Measurements from ENCODE around the gene DSCAML1.

DSCAML1 gene

DNA sequence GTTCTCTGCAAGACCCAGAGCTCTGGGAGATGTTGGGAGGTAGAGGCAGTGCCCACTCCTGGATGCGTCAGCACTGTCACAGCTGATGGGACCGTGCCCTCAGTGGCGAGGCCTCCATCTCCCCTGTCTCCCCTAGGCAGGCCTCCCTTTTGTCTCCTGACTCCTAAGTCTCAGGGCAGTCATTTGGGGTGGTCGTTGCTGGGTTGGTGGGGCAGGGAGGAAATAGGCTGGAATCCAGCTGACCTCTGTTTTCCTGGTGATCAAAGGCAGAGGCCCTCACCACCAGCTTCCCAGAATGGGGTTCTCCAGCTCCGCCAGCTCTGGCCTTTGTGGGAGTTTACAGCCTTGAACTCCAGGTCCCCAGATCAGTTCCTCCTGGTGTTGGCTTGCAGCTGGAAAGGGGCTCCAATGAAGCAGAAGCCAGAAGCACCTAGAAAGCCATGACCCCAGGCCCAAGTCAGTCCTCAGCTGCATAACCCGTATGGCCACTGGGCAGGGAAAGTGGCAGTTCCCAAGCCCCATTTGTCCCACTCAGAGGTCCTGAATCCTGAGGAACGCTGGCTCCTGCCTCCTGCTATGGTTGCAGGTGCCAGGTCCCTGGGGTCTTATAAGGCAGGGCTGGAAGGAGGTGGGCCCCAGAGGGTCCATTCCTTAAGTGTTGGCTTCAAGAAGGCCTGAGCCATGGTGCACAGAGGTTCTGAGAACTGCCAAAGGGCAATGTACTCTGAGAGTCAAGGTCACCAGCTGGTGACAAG, 34.8 kb upstream of the DSCAML1 start:
- DNase-seq, result peak; percentile 18

- DNase-seq, result peak; percentile 33
These were observed 33.8 kb upstream of the DSCAML1 start for GRCh38 chr11:117830674-117831351.

DNA sequence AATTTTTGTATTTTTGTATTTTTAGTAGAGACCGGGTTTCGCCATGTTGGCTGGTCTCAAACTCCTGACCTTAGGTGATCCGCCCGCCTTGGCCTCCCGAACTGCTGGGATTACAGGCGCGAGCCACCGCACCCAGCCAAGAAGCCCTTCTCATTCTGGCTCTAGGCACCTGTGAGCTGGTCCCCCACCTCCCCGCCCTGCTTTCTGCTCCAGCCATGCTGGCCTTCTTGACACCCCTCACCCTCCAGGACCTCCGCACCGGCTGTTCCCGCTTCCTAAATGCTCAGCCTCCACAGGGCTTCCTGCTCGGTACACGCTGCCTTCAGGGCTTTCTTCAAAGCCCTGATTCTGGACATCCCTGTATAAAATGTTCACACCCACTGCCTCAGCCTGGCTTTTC, 33.1 kb upstream of the DSCAML1 start:
- peak; percentile 20 for DNase-seq

DNA sequence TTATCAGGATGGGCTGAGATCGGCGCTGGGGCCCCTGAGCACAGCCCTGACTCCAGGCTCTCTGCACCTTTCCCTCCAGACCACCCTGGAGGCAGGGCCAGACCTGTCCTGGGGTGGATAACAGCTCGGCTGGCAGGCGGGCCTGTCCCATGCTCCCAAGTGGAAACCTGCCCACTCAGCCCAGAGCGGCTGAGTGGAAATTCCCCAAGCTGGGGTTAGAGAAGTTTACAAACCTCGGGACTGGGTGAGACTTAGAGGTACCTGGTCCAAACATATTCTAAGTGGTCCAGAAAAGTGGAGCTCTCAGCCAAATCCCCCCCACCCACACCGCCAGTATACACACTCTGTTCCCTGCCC, 32.3 kb upstream of the DSCAML1 start:
- peak; percentile 27 for DNase-seq

- DNase-seq, result peak; percentile 93
These were observed 31.8 kb upstream of the DSCAML1 start for GRCh38 chr11:117828611-117829368.

DNA sequence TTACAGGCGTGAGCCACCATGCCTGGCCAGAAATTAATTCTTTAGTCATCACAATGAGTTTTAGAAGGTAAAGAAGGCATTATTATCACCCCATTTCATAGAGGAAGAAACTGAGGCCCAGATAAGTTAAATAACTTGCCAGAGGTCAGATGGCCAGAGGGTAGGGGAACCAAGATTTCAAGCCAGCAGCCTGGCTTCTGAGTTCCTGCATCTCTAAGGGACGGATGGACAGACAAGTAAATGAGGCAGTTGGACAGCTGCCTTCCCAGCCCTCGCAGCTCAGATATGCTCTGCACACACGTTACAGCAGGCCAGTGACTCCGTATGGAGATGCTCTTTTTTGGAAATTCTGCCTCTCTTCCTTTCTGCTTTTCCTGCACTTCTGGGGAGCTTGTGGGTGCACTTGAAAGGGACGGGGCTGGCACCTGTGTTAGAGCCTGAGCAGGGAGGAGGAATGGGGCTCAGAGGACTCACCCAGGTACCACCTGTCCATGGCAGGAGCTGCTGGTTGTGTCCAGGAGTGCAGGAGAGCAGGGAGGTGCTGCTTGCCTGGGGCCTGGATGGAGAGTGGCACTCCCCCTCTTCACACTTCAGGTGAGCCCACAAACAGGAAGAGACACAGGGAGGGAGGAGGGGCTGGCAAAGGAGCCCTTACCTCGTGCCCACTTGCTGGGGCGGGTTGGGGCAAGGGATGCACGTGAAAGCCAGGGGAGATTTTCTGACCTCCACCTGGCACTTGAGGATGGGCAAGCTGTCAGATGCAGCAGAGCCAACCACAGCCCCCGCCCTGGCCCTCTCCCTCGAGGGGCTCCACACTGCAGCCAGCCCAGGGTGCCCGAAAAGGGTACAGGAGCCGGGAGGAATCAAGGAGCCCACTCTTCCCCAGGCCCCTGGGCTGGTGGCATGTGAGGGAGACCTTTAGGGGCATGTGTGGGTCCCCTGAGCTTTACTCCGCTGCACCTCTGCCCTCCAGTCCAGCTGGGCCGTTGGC, 30.8 kb upstream of the DSCAML1 start:
- peak; percentile 38 for DNase-seq

DNA sequence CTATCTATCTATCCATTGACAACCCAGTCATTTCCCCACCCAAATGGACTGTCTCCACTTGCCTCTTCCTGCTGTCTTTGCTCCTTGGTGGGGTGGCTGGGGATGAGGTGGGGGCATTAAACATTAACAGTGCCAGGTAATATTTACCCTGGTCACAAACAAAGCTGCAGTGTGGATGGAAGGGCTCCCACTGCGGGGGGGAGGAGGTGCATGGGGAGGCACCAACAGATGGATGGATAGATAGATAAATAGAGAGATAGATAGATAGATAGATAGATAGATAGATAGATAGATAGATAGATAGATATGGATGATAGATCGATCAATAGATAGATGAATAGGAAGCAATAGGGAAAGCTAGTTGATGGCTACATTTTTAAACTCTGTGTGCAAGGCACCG, 29.8 kb upstream of the DSCAML1 start:
- peak; percentile 18 for DNase-seq

DNA sequence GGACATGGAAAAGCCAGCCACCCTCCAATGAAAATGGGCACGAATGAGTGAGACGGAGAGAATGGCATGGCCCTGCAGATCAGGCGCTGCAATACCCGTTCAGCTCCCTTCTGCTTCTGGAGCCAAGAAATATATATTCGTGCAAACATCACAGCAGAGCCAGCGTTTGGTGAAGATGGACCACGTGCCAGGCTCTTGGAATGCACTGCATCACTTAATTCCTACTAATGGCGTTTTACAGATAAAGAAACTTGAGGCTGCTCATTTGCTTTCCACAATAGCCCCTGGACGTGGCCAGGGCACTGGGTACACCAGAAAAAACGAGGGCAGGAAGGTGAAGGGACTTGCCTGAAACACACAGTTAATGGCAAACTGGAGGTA, 29.2 kb upstream of the DSCAML1 start:
- peak; percentile 18 for DNase-seq

DNA sequence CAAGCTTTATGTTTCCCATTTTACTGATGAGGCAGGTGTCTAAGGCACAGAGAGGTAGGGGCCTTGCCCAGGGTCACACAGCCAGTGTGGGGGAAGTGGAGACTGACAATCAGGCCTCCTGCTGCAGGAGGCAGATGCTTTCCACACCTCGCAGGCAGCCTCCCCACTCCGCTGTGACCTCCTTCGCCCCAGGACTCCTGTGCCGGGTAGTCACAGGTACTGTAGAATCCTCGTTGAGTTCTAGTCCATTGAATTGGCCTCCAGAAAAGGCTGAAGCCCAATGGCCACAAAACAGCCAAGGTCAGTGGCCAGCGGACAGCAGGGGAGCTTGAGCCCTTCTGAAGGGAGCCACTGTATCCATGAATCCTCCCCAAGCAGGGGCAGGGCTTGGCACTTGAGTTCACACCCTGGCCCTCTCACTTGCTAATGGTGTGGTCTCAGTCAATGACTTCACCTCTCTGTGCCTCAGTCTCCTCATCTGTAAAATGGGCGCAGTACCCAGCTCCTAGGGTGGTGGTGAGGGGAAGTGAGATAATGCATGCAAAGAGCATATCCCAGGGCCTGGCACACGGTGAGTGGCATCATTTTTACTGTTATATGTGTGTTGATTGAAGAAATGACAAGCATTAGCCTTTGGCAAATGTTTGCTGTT, 28.6 kb upstream of the DSCAML1 start:
- peak; percentile 22 for DNase-seq

- peak; percentile 24 for DNase-seq
These were observed 27.8 kb upstream of the DSCAML1 start, which contains the start of gene FXYD2 for GRCh38 chr11:117824571-117825537. Gene FXYD2 (minus strand): TSS chr11:117824744. CDS start chr11:117824678, 66 bp downstream.

DNA sequence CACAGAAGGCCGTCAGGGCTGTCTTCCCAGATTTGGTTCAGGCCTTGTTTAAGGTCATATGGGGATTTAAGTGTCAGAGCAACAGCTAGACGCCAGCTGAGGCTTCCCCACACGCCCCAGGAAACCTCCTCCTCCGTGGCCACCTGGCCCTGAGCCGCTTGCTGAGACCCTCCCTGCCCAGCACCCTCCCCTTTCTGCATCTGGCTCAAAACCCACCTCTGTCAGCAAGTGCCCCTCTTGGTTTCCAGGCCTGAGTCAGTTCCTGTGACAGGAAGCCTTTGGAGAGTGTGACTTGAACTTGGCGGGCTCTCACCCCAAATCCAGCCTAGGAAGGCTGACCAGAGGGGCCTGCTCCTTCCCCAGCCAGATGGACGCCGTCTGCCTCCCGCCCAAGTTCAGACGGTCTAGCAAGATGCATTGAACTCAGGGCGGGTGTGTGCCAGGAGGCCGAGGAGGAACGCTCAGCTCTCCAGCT, 27.0 kb upstream of the DSCAML1 start:
- DNase-seq, result peak; percentile 50

DNA sequence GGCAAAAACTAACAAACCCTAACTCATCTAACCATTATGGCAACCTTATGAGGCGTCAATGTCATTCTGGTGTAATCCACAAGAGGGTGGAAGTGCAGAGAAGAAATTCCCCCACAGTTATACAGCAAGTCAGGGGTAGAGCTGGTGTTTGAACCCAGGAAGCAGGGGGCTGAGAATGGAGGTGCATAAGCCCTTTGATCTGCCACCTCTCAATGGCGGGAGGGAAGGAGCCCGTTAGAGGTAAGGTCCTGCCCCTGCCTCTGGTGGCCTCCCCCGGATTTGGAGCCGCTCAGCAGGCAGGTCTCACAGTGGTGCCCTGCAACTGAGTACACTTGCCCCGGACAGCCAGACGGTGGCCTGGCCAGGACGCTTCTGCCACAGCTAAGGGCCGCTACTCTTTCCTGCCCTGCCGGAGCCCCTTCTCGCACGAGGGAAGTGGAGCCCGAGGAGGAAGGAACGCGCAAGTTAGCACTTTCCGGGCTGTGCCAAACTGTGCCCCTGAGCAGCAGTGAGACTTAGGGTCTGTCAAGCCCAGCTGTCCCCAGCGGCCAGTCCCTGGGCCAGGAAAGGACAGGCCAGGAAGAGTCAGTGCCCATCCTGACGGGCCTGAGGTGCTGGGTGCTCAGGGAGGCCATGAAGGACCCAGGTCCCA, 26.4 kb upstream of the DSCAML1 start:
- DNase-seq, result peak; percentile 49

DNA sequence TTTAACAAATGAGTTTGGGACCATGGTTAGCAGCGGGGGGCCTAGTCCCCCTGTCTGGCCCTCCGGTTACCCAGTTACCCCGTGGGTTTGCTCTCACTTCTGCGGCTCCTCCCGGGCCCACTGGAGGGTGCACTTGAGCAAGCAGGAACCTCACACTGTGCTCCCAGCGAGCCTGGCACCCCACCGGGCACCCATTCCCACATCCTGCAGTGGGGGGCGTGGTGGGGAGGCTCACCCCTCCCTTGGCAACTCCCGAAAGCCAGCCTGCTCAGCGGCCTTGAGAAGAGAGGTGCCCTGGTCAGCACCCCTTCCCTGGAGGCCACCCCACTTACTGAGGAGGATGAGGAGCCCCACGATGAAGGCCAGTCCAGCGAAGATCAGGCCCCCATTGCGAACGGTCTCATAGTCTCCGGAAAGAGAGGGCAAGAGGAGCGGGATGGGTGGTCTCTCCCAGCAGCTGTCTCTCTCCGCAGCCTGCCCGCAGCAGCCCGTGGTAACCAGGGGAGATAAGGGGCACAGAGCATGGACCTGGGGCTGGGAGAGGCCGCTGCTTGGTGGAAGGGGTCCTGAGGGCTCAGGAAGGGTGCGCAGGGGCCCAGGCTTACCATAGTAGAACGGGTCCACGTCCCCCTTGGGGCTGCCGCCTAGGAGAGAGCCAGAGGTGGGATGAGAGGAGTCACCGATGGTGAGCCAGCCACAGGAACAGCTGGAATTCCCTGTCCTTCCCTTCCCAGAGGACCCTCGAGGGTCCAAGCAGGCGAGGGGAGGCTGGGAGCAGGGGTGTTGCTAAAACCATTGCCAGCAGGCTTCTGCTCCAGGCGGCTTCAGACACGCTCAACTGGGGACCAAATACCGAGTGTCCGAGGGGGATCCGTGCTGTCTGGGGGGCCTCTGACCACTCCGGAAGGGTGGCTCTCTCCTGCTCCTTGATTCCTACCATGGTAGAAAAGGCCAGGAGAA, 25.3 kb upstream of the DSCAML1 start:
- DNase-seq, result peak; percentile 82

GRCh38 chr11:117821431-117821830, 24.4 kb upstream of the DSCAML1 start:
- no peak for DNase-seq

DNA sequence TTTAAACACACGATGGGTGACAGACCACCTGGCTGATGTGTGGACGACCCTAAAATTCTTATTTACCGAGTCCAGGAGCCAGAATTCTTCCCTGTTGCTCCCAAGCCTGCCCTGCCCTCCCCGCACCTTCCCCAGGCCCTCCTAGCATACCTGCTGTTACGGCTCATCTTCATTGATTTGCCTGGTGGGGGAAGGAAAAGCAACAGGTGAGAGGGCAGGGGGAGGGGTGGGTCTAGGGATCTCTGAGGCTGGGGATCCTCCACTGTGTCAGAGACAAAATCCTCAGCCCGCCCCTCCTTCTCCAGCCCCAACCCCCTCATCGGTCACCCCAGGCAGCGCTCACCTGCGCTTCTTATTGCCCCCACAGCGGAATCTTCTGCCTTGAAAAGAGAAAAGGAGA, 23.5 kb upstream of the DSCAML1 start:
- DNase-seq, result no peak

DNA sequence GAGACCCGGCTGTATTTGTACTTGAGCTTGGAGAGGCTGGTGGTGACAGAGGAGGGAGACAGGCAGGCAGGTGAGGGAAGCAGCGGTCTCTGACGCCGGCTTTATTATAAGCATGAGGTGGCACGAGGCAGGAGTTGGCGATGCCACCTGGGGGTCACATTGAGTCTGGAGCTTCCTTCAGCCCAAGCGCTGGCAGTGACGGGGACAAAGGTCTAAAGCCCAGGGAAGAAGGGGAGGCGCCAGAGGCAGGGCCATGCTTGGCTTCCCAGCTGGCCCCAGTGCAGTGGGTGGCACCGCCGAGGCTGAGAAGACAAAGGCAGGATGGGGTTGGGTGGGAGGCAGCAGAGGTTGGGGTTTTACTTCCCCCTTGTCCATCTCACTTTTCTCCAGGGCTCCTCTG, 23.1 kb upstream of the DSCAML1 start:
- DNase-seq, result no peak

GRCh38 chr11:117819096-117820040, 22.4 kb upstream of the DSCAML1 start:
- DNase-seq, result no peak

Data from stimulated activated CD8-positive, alpha-beta memory T cell treated with anti-CD3 and anti-CD28 coated beads, Interleukin-4, amount 100 ng/mL, for 48 hours (primary cell).